A549 (cell line): ENCODE measurements around the gene PARD3B. TPM values are rescaled to one million over a fixed set of nuclear protein-coding genes. Genes with fewer than 3 reads are reported as not detected.

Experiments used
- ATAC-seq, 2 experiments: fragments of 200-7000 bp in 1 of 2; fragments of >200 bp in 1 of 2; cut with Nextera tagmentation in 1 of 2; cut with Tn5 transposase in 1 of 2; 3 replicates each; pipeline versions ENCODE4 v1.8.0 to v1.9.1; 2018 to 2020; ENCODE audit warnings: mild to moderate bottlenecking in 1 of 2, moderate library complexity in 1 of 2
- CTCF ChIA-PET: fragments of 300-600 bp; sonication (Branson Sonifier 250); formaldehyde crosslinking; extraction: SDS; loops from one replicate; lab custom pipeline; 2021; ENCODE audit warnings: antibody characterized with exemption, inconsistent platforms; lab: Yijun Ruan, JAX
- POLR2A ChIA-PET: fragments of 350-600 bp; formaldehyde crosslinking; extraction: SDS; loops from one replicate; lab custom pipeline; 2021; ENCODE audit warnings: antibody characterized with exemption, inconsistent platforms; lab: Yijun Ruan, JAX
- DNase-seq, 2 experiments: peaks; one replicate each; pipeline versions ENCODE4 v3.0.0 to v3.0.0-alpha.2; 2011 to 2016; ENCODE audit warnings: low read depth in 1 of 2, low spot score in 1 of 2
- FAIRE-seq: peaks from 2 replicates; lab custom pipeline; 2011; peaks lifted over from hg19 to GRCh38; lab: Jason Lieb, UNC
- H3K27ac ChIP-seq, 2 experiments: fragments of >200 bp; sonication (Bioruptor Twin); formaldehyde crosslinking; 3 replicates each; pipeline ENCODE4 v1.5.1; 2016 to 2017
- H3K4me1 ChIP-seq: fragments of >200 bp; sonication (Bioruptor Twin); formaldehyde crosslinking; 3 replicates; pipeline ENCODE4 v1.6.1; 2016
- H3K4me2 ChIP-seq: fragments of >200 bp; sonication (Bioruptor Twin); formaldehyde crosslinking; 3 replicates; pipeline ENCODE4 v1.6.1; 2016
- H3K4me3 ChIP-seq: fragments of >200 bp; sonication (Bioruptor Twin); formaldehyde crosslinking; 3 replicates; pipeline ENCODE4 v1.5.1; 2016
- H3K9me3 ChIP-seq: fragments of >200 bp; sonication (Bioruptor Twin); formaldehyde crosslinking; 3 replicates; pipeline ENCODE4 v1.6.1; 2016
- BHLHE40 ChIP-seq: IDR thresholded peaks from 2 replicates; pipeline ENCODE4 v1.6.1; 2012; ENCODE audit warnings: low read depth, low read length, inconsistent platforms
- CBX2 ChIP-seq: fragments of 200-600 bp; sonication (generic); IDR thresholded peaks from 2 replicates; pipeline ENCODE4 v1.6.1; 2016; ENCODE audit warnings: low read depth, mild to moderate bottlenecking, borderline replicate concordance
- CBX8 ChIP-seq: fragments of 200-600 bp; sonication (generic); IDR thresholded peaks from 2 replicates; pipeline ENCODE4 v1.6.1; 2016
- CHD2 ChIP-seq: fragments of 150-350 bp; IDR thresholded peaks from 2 replicates; pipeline ENCODE4 v1.6.1; 2014; ENCODE audit warnings: low read length; ENCODE audit not compliant: partially characterized antibody
- CTCF ChIP-seq: fragments of >200 bp; sonication (Bioruptor Twin); formaldehyde crosslinking; IDR thresholded peaks from 3 replicates; pipeline ENCODE4 v1.5.1; 2016
- EHF ChIP-seq: fragments of 250-450 bp; sonication (Bioruptor Pico); IDR thresholded peaks from 2 replicates; pipeline ENCODE4 v1.5.0; 2020; ENCODE audit warnings: mild to moderate bottlenecking
- EHMT2 ChIP-seq: fragments of 200-600 bp; sonication (generic); IDR thresholded peaks from 2 replicates; pipeline ENCODE4 v1.6.1; 2016; ENCODE audit warnings: antibody characterized with exemption, low read depth, mild to moderate bottlenecking, moderate library complexity
- ELK1 ChIP-seq: fragments of 150-350 bp; IDR thresholded peaks from 2 replicates; pipeline ENCODE4 v1.6.1; 2014; ENCODE audit warnings: low read depth, mild to moderate bottlenecking, low read length
- FOXS1 ChIP-seq: fragments of 250-450 bp; sonication (Bioruptor Pico); IDR thresholded peaks from 2 replicates; pipeline ENCODE4 v1.5.0; 2020; ENCODE audit warnings: mild to moderate bottlenecking, moderate library complexity
- HOXB13 ChIP-seq: fragments of 250-450 bp; sonication (Bioruptor Pico); IDR thresholded peaks from 2 replicates; pipeline ENCODE4 v1.5.0; 2020; ENCODE audit warnings: low read depth, mild to moderate bottlenecking, moderate library complexity
- HOXB5 ChIP-seq: fragments of 250-450 bp; sonication (Bioruptor Pico); IDR thresholded peaks from 2 replicates; pipeline ENCODE4 v1.5.0; 2020; ENCODE audit warnings: mild to moderate bottlenecking, moderate library complexity
- JUN ChIP-seq, 2 experiments: fragments of >200 bp; sonication (Bioruptor Twin); formaldehyde crosslinking; IDR thresholded peaks; 2 replicates in 1 of 2; 3 replicates in 1 of 2; pipeline ENCODE4 v1.6.1; 2016 to 2017
- KDM1A ChIP-seq: fragments of 200-600 bp; sonication (generic); IDR thresholded peaks from 2 replicates; pipeline ENCODE4 v1.6.1; 2016; ENCODE audit warnings: low read depth, mild to moderate bottlenecking
- MAX ChIP-seq: IDR thresholded peaks from 2 replicates; pipeline ENCODE4 v1.6.1; 2012
- MAZ ChIP-seq: fragments of 150-350 bp; IDR thresholded peaks from 2 replicates; pipeline ENCODE4 v1.6.1; 2014; ENCODE audit warnings: antibody characterized with exemption, low read depth, low read length, borderline replicate concordance
- MYC ChIP-seq: IDR thresholded peaks from 2 replicates; pipeline ENCODE4 v1.6.1; 2012; ENCODE audit warnings: mild to moderate bottlenecking, inconsistent platforms, low read length, improper control_type of control experiment, borderline replicate concordance
- NPAS2 ChIP-seq: fragments of 250-450 bp; sonication (Bioruptor Pico); IDR thresholded peaks from 2 replicates; pipeline ENCODE4 v1.8.0; 2022; ENCODE audit warnings: mild to moderate bottlenecking, moderate library complexity, borderline replicate concordance
- PHF8 ChIP-seq: fragments of 200-600 bp; sonication (generic); IDR thresholded peaks from 2 replicates; pipeline ENCODE4 v1.6.1; 2016; ENCODE audit warnings: low read depth, mild to moderate bottlenecking, antibody characterized with exemption, moderate library complexity, borderline replicate concordance
- POLR2A ChIP-seq: IDR thresholded peaks from 2 replicates; pipeline ENCODE4 v1.6.1; 2012; ENCODE audit warnings: mild to moderate bottlenecking, low read length
- RARB ChIP-seq: fragments of 250-450 bp; sonication (Bioruptor Pico); IDR thresholded peaks from 2 replicates; pipeline ENCODE4 v1.8.0; 2021; ENCODE audit warnings: mild to moderate bottlenecking, moderate library complexity
- RFX5 ChIP-seq: fragments of 450-650 bp; IDR thresholded peaks from 2 replicates; pipeline ENCODE4 v1.7.1; 2014; ENCODE audit warnings: antibody characterized with exemption, mild to moderate bottlenecking, moderate library complexity
- SREBF2 ChIP-seq: fragments of 450-650 bp; IDR thresholded peaks from 2 replicates; pipeline ENCODE4 v1.6.1; 2014; ENCODE audit warnings: mild to moderate bottlenecking, moderate library complexity
- ZC3H11A ChIP-seq: fragments of 450-650 bp; IDR thresholded peaks from 2 replicates; pipeline ENCODE4 v1.6.1; 2014; ENCODE audit warnings: antibody characterized with exemption, mild to moderate bottlenecking
- ZFP36 ChIP-seq: fragments of 450-650 bp; IDR thresholded peaks from 2 replicates; pipeline ENCODE4 v1.6.1; 2014; ENCODE audit warnings: borderline replicate concordance; ENCODE audit not compliant: partially characterized antibody
- ZNF302 ChIP-seq: fragments of 250-450 bp; sonication (Bioruptor Pico); IDR thresholded peaks from 2 replicates; pipeline ENCODE4 v1.9.0; 2021; ENCODE audit warnings: inconsistent platforms, mild to moderate bottlenecking, moderate library complexity
- WGBS: methylation state at CpG from one replicate; pipeline ENCODE4 v1.1.6; 2017; ENCODE audit errors: missing lambda C conversion rate; 5-methylcytosine and 5-hydroxymethylcytosine counted together
- polyA plus RNA-seq, 4 experiments: library from polyadenylated mRNA; depleted of rRNA in 3 of 4; stranded (reverse); fragments of >200 nt; fragmentation: RNase III in 1 of 4; extraction: RNeasy Plus Mini Kit Qiagen cat#74134 plus additional on column Dnase treatment in 1 of 4; gene quantifications; 2 replicates in 3 of 4; 3 replicates in 1 of 4; pipeline ENCODE4 v1.2.3, GENCODE V29; 2011 to 2017

PARD3B gene
- polyA plus RNA-seq, 2 of the 4 experiments (the other 2 are of a cell fraction), result 1.2 to 2.4 TPM

- Histone ChIP-seq H3K4me1 (no peaks in the 10 kb centered on the region), H3K4me3 (no peak overlapping the region), H3K4me2 (no peak overlapping the region), H3K27ac (no peak overlapping the region), H3K9me3 (no peaks in the 10 kb centered on the region)
- 51% methylated on average over 3 of the region's 3 CpGs for WGBS
- DNase-seq (no peak), FAIRE-seq (no peak), ATAC-seq (no peak)
- POLR2A ChIA-PET, result no interaction called here
- TF ChIP-seq CBX2 (no peak), EHMT2 (no peak), RFX5 (no peak), ZNF302 (CRISPR knock-in tag) (no peak), BHLHE40 (no peak), NPAS2 (CRISPR knock-in tag) (no peak), MYC (no peak), CTCF (no peak), FOXS1 (CRISPR knock-in tag) (no peak), MAX (no peak), ELK1 (no peak), HOXB13 (CRISPR knock-in tag) (no peak), SREBF2 (no peak), ZFP36 (no peak), RARB (CRISPR knock-in tag) (no peak), PHF8 (no peak), CBX8 (no peak), ZC3H11A (no peak), POLR2A (no peak)
- CTCF ChIA-PET, result no interaction called here
Observed at GRCh38 chr2:205464681-205465080, 919.4 kb downstream of the PARD3B start.

- no peak overlapping the region for H3K4me3 ChIP-seq
- TF ChIP-seq MAX, result no peak
- TF ChIP-seq JUN (IDR thresholded peaks at IDR 0.05), result no peak
- TF ChIP-seq HOXB13 (CRISPR knock-in tag), result no peak
- no peak for TF ChIP-seq HOXB5
- no peak for TF ChIP-seq MAZ
- TF ChIP-seq KDM1A, result no peak
- TF ChIP-seq CTCF, result no peak
- no peak for TF ChIP-seq CBX8
- TF ChIP-seq EHF (CRISPR knock-in tag), result no peak
- no peak for TF ChIP-seq CHD2
- no peaks in the 10 kb centered on the region for H3K4me1 ChIP-seq
- H3K27ac ChIP-seq, result no peak overlapping the region
- POLR2A ChIA-PET, result no interaction called here
- CTCF ChIA-PET, result interaction anchor here (1.1 kb wide), 1 partner anchor 214 kb away, joined by 3 read pairs; no protein-coding TSS in a partner anchor
- no peak overlapping the region for H3K4me2 ChIP-seq
- no peaks in the 10 kb centered on the region for H3K9me3 ChIP-seq
- no peak for ATAC-seq
- 70% methylated on average over 3 of the region's 3 CpGs for WGBS
- FAIRE-seq, result no peak
- no peak for DNase-seq
Observed at GRCh38 chr2:205465791-205466190, 920.5 kb downstream of the PARD3B start.
